ENCODE results near the gene SCAPER.

- TF ChIP-seq CTCF (IDR thresholded peaks at IDR 0.05) (no peak), POLR2A (IDR thresholded peaks at IDR 0.05) (no peak)
Observed at GRCh38 chr15:76333309-76333708, 571.8 kb downstream of the SCAPER start.
